ENCODE results near the gene CNIH3.
"Not testable (repeated sequence)": the region's sequence is repeated elsewhere in the genome, so short reads cannot be mapped to it uniquely, and the experiment has no call there.

Gene CNIH3

GRCh38 chr1:224615861-224616755, at the start of gene CNIH3:
Gene CNIH3 (plus strand): TSS chr1:224616317. CDS start chr1:224617175, 858 bp downstream.
- DNase-seq: peak in 1 of 2 donors; percentile 34

DNA sequence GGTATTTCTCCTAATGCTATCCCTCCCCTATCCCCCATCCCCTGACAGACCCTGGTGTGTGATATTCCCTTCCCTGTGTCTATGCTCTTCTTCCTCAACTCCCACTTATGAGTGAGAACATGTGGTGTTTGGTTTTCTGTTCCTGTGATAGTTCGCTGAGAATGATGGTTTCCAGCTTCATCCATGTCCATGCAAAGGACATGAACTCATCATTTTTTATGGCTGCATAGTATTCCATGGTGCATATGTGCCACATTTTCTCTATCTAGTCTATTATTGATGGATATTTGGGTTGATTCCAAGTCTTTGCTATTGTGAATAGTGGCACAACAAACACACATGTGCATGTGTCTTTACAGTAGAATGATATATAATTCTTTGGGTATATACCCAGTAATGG, 49.6 kb upstream of the CNIH3 start:
- not testable (repeated sequence) for DNase-seq

DNA sequence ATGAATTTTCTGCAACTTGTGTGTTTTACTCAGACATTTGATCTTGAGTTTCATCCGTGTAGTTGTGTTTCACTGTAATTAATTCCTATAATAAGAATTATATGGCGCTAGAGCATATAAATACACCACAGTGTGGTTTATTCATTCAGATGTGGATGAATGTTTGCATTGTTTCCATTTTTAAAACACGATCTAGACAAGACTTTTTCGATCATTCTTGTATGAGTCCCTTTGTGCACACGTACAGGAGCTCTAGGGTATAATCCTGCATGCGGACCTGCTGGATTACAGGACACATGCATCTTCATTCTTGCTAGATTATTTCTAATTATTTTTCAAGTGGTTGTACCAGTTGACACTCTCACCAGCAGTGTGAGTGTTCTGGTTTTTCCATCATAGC, 46.8 kb upstream of the CNIH3 start:
- no peak for DNase-seq

- DNase-seq: not testable (repeated sequence)
Observed at GRCh38 chr1:224571975-224572374, 44.1 kb upstream of the CNIH3 start.

DNA sequence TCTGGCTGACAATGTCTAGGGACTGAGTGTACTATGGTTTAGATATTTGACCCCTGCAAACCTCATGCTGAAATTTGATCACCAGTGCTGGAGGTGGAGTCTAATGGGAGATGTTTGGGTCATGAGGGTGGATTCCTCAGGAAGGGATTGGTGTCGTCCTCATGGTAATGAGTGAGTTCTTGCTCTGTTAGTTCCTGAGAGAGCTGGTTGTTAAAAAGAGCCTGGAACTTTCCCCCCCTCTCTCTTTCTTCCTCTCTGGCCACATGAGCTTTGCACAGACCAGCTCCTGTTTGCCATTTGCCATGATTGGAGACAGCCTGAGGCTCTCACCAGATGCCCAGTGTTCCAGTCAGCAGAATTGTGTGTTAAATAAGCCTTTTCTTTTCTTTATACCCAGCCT, 36.6 kb upstream of the CNIH3 start:
- no peak for DNase-seq

GRCh38 chr1:224580006-224580405, 36.1 kb upstream of the CNIH3 start:
- DNase-seq: no peak

DNA sequence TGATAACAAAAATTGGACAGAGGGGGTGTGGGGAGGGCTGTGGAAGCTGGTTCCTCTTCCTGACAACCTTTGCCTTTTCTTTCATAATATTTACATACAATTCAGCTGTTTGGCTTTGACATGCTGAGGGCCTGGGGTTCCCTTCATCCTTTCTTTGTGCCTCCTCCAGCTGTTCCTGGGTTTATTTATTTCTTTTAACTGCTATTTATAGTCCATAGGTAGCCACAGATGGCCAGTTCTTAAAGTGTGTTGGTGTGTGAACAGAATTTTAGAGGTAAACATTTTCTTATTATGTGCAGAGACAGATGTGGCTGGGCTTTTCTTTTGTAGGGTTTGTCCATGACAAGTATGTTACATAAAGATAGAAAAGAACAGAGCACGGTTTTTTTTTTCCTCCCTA, 34.1 kb upstream of the CNIH3 start:
- DNase-seq: no peak

GRCh38 chr1:224583774-224584173, 32.3 kb upstream of the CNIH3 start:
- no peak for DNase-seq

- DNase-seq: no peak
Observed at GRCh38 chr1:224585051-224585450, 31.1 kb upstream of the CNIH3 start.

- DNase-seq: no peak
Observed at GRCh38 chr1:224587051-224587450, 29.1 kb upstream of the CNIH3 start.

DNA sequence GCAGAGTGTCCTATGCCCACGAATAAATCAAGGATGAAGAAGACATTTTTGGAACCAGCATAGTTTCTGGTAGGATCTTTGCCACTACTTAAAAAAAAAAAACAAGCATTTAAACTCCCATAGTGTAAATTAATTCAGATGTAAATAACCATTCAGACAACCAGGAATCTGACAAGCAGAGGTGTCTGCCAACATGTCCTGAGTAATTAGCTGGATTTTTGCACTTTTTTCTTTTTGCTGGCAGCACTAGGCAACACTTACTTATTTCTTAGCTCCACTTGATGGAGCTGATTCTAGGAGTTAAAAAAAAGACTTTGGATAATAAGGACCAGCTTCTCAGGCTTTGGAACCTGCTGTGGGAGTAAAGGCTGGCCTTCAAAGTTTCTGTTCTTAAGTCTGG, 27.6 kb upstream of the CNIH3 start:
- no peak for DNase-seq

- DNase-seq: no peak
Observed at GRCh38 chr1:224589006-224589405, 27.1 kb upstream of the CNIH3 start.

- DNase-seq: no peak
Observed at GRCh38 chr1:224591326-224591725, 24.8 kb upstream of the CNIH3 start.

DNA sequence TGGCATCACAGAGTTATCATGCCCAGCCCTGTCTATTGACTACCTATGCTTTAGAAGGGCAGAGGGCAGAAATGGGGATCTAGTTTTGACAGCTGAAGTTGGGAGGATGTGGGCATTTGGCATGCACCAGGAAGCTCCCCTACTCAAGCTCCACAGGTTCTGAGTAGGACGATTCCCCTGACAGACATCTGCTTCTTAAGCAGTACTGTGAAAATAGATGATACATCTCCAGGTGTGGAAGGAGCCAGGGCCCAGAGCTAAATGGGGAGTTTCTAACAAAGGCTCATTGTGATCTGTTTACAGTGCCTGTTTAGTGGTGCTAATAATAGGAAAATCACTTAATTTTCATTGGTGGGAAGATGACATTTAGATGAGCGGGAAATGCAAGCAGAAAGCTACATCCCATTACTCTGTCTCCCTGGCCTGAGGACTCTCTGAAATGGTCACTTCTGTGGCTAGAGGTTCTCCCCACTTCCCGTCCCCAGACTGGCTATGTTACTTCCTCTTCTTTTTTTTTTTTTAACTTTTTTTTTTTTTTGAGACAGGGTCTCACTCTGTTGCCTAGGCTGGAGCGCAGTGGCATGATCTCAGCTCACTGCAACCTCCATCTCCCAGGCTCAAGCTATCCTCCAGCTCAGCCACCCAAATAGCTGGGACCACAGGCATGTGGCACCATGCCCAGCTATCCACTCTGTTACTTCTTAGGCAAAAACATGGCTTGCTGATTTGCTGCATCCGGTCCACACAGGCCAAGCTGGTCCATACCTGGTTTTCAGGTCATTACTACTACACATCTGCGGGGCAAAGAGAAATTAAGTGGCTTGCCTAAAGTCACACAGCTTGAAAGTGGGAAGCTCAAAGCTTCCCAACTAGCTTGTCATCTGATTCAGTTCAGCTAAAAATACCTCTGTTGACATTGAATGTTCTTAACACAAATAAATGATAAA, 23.2 kb upstream of the CNIH3 start:
- no peak for DNase-seq

- DNase-seq: no peak
Observed at GRCh38 chr1:224594360-224594759, 21.8 kb upstream of the CNIH3 start.

DNA sequence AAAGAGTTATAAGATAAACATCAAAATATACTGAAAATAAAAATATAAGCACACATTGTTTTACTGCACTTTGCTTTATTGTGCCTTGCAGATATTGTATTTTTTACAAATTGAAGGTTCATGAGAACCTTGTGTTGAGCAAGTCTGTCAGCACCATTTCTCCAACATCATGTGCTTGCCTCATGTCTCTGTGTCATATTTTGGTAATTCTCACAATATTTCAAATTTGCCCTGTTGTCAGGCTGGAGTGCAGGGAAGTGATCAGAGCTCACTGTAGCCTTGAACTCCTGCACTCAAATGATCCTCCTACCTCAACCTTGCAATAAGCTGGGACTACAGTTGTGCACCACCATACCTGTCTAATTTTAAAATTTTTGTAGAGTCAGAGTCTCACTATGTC, 21.3 kb upstream of the CNIH3 start:
- no peak for DNase-seq

GRCh38 chr1:224605482-224606181, 10.5 kb upstream of the CNIH3 start:
- DNase-seq: no peak

DNA sequence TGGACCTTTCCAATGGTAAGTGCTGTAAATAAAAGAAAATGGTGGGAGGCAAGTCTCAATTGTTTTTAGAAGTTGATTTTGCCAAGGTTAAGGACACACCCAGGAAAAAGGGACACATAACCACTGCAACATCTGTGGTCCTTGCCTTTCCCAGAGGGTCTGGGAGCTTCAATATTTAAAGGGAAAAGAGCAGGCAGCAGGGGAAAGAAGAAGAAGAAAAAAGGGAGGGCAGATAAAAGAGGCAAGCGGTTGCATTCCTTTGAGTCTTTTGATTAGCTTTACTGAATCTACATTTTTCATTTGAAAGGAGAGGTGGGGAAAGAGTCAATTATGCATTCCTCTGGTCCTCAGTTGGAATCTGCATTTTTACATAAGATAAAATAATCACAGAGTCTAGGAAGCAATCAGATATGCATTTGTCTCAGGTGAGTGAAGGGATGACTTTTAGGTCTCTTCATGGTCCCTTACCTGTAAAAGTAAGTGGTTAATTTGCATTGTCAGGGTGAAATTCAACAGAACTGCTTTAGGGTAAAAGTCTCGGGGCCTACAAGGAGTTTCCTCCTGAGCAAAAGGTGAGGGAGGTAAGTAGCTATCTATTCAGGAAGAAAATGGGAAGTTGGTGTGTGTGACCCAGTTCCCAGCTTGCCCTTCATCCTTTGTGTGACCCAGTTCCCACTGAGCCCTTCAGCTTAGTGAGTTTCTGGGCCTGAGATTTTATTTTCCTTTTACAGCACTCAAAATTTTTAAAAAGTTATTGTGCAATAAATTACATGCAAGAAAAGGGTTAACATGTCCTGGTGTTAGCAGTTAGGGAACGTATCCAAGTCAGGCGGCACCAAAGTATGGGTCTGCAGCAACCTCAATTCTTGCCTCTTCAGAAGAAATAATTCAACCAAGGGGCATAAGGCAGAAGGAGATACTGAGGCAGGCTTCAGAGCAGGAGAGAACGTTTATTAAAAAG, 8.6 kb upstream of the CNIH3 start:
- no peak for DNase-seq

DNA sequence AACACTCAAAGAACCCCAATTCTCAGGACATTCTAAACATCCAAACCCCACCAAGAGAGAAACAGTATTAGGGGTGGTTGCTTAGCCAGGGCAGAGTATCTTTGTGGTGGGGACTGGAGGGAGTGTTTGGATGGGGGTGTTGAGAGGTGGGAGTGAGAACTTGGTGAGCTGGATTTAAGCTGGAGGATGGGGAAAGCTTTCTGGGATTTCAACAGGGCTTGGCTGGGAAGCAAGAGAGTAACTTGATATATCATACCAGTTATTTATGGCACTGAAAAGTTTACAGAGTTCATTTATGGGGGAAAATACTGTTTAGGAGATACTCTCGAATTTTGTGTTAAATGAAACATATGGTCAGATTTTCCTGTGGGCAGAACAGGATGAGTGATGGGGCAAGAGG, 6.8 kb upstream of the CNIH3 start:
- DNase-seq: no peak

DNA sequence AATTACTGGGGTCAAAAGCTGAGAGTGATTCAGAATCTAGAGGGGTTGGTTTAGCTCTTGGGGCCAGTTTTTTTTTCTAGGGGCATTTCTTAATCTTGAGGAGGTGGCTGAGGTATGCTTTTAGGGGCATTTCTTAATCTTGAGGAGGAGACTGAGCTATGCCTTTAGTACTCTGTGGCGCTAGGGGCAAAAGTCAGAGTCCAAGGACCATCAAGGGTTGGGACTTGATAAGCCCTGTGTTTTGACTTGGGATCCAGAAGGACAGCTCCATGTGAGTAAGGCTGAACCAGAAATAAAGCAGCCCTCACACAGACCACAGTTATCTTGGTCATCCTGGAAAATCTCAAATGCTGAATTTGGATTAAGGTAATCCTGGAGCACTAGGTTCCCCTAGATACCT, 3.9 kb upstream of the CNIH3 start:
- no peak for DNase-seq

DNA sequence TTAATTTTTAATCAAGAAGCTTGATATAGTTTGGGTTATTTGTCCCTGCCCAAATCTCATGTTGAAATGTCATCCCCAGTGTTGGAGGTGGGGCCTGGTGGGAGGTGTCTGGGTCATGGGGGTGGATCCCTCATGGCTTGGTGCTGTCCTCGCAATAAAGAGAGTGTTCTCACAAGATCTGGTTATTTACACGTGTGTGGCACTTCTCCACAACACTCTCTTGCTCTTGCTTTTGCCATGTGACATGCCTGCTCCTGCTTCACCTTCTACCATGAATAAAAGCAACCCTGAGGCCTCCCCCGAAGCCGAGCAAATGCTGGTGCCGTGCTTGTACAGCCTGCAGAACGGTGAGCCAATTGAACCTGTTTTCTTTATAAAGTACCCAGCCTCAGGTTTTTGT, 2.6 kb upstream of the CNIH3 start:
- DNase-seq: no peak

All from stimulated activated CD4-positive, alpha-beta T cell treated with anti-CD3 and anti-CD28 coated beads, Interleukin-2, amount 100 ng/mL, for 48 hours (primary cell).